ENCODE measurements around the gene GARRE1.

Gene GARRE1

GRCh38 chr19:34287662-34288140 lies 33.3 kb downstream of the GARRE1 start:
- ATAC-seq: no peak

GRCh38 chr19:34288381-34288780 lies 34.0 kb downstream of the GARRE1 start:
- TF ChIP-seq CSRNP3 (CRISPR knock-in tag; IDR thresholded peaks at IDR 0.05) (no peak), BACH2 (CRISPR knock-in tag; IDR thresholded peaks at IDR 0.05; ENCODE audit: borderline replicate concordance) (no peak), SNAI2 (CRISPR knock-in tag; IDR thresholded peaks at IDR 0.05) (no peak), TCF4 (CRISPR knock-in tag; IDR thresholded peaks at IDR 0.05; ENCODE audit: borderline replicate concordance) (no peak), OSR1 (CRISPR knock-in tag; IDR thresholded peaks at IDR 0.05) (no peak), RARB (CRISPR knock-in tag; IDR thresholded peaks at IDR 0.05) (no peak), CSDC2 (CRISPR knock-in tag; IDR thresholded peaks at IDR 0.05) (no peak)
- ATAC-seq: no peak

More at GRCh38 chr19:34287662-34288140, 33.3 kb downstream of the GARRE1 start:
- no peak for TF ChIP-seq ZFP3 (CRISPR knock-in tag; IDR thresholded peaks at IDR 0.05)
- no peak for TF ChIP-seq GLIS3 (CRISPR knock-in tag; IDR thresholded peaks at IDR 0.05)
- no peak for TF ChIP-seq PPARA (CRISPR knock-in tag; IDR thresholded peaks at IDR 0.05; ENCODE audit: borderline replicate concordance)
- TF ChIP-seq POU6F1 (CRISPR knock-in tag; IDR thresholded peaks at IDR 0.05; ENCODE audit: borderline replicate concordance, low read depth): no peak
- no peak for TF ChIP-seq ARNTL (CRISPR knock-in tag; IDR thresholded peaks at IDR 0.05; ENCODE audit: borderline replicate concordance, low read depth)
- no peak for TF ChIP-seq CSDC2 (CRISPR knock-in tag; IDR thresholded peaks at IDR 0.05)
- no peak for TF ChIP-seq TOX (CRISPR knock-in tag; IDR thresholded peaks at IDR 0.05; ENCODE audit: borderline replicate concordance)
- no peak for TF ChIP-seq BACH2 (CRISPR knock-in tag; IDR thresholded peaks at IDR 0.05; ENCODE audit: borderline replicate concordance)
- TF ChIP-seq ZC3H10 (CRISPR knock-in tag; IDR thresholded peaks at IDR 0.05): no peak
- TF ChIP-seq ISL1 (CRISPR knock-in tag; IDR thresholded peaks at IDR 0.05): no peak
- TF ChIP-seq PATZ1 (CRISPR knock-in tag; IDR thresholded peaks at IDR 0.05; ENCODE audit: borderline replicate concordance): no peak
- TF ChIP-seq TCF4 (CRISPR knock-in tag; IDR thresholded peaks at IDR 0.05; ENCODE audit: borderline replicate concordance): no peak
- no peak for TF ChIP-seq CREB5 (CRISPR knock-in tag; IDR thresholded peaks at IDR 0.05; ENCODE audit: low read depth)
- TF ChIP-seq ZNF565 (CRISPR knock-in tag; conservative IDR thresholded peaks at IDR 0.05; ENCODE audit: low read depth): no peak
- TF ChIP-seq ESRRG (CRISPR knock-in tag; IDR thresholded peaks at IDR 0.05): no peak
- no peak for TF ChIP-seq OSR1 (CRISPR knock-in tag; IDR thresholded peaks at IDR 0.05)
- TF ChIP-seq ZNF70 (CRISPR knock-in tag; IDR thresholded peaks at IDR 0.05): no peak
- no peak for TF ChIP-seq TSHZ2 (CRISPR knock-in tag; IDR thresholded peaks at IDR 0.05)

GRCh38 chr19:34291235-34291634 lies 36.9 kb downstream of the GARRE1 start:
- TF ChIP-seq PPARA (CRISPR knock-in tag; IDR thresholded peaks at IDR 0.05; ENCODE audit: borderline replicate concordance): no peak
- no peak for TF ChIP-seq OSR1 (CRISPR knock-in tag; IDR thresholded peaks at IDR 0.05)
- no peak for TF ChIP-seq TOX (CRISPR knock-in tag; IDR thresholded peaks at IDR 0.05; ENCODE audit: borderline replicate concordance)
- ATAC-seq: no peak

All from SK-N-SH treated with all-trans-retinoic acid at 6 μM for 48 hours (cell line).